OCI-M1 (cell line): ENCODE measurements around the gene RPH3AL.
"Not testable (repeated sequence)": the region's sequence is repeated elsewhere in the genome, so short reads cannot be mapped to it uniquely, and the experiment has no call there.

Experiments
- DNase-seq: peaks from one replicate; lab custom pipeline; 2025; lab: John Stamatoyannopoulos, UW

Gene RPH3AL

DNA sequence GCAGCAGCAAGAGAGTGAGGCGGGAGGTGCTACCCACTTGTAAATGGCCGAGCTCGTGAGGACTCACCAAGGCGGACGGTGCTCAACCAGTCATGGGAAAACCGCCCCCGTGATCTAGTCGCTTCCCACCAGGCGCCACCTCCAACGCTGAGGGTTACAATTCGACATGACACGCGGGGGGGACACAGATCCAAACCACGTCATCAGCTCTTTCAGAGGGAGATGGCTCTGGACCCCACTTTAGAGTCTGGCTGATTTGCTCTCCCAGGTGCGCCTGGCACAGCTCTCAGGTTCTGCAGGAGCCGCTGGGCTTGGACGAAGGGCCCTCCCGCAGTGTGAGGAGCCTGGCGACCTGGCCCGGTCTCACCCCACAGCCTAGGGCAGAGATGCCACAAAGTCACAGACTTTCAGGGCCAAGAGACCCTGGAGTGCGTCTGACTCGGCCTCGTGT, 150.1 kb downstream of the RPH3AL start:
- DNase-seq = no peak

DNA sequence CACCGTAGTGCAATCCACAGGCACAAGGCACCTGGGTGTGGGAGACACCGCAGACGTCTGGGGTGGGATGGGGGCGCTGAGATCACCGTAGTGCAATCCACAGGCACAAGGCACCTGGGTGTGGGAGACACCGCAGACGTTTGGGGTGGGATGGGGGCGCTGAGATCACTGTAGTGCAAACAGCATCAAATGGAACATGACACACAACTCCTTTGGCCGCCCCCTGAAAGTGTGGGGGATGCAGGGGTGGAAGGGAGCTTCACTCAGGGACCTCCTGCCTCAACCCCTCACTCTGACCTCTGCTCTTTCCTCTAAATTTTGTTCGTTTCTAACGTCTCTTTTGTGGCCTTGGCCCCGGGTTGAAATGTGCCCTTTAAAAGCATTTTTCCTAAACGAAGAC, 150.9 kb downstream of the RPH3AL start:
- DNase-seq = not testable (repeated sequence)

DNA sequence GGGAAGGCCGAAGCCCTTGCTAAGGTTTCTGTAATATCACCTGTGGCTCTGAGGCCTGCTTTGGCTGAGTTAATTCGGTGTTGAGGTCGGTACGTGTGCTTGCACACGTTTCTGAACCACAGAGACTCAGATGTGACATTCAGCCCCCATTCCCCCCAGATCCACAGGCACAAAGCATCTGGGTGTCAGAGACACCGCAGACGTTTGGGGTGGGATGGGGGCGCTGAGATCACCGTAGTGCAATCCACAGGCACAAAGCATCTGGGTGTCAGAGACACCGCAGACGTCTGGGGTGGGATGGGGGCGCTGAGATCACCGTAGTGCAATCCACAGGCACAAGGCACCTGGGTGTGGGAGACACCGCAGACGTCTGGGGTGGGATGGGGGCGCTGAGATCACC, 151.3 kb downstream of the RPH3AL start:
- DNase-seq = not testable (repeated sequence)

- no peak for DNase-seq
Measured at GRCh38 chr17:200586-200985, 152.0 kb downstream of the RPH3AL start.

- no peak for DNase-seq
Measured at GRCh38 chr17:199806-200545, 152.6 kb downstream of the RPH3AL start.

- no peak for DNase-seq
Measured at GRCh38 chr17:199191-199604, 153.4 kb downstream of the RPH3AL start.

DNA sequence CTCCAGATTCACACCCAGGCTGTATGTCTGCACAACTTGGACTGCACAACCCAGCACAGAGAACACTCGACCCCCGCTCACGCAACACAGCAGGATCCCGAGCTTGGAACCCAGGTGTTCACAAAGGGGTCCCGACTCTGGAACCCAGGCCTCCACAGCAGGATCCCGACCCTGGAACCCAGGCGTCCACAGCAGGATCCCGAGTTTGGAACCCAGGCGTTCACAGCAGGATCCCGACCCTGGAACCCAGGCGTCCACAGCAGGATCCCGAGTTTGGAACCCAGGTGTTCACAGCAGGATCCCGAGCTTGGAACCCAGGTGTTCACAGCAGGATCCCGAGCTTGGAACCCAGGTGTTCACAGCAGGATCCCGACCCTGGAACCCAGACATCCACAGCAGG, 154.4 kb downstream of the RPH3AL start:
- not testable (repeated sequence) for DNase-seq

GRCh38 chr17:197352-197751, 155.3 kb downstream of the RPH3AL start:
- no peak for DNase-seq

DNA sequence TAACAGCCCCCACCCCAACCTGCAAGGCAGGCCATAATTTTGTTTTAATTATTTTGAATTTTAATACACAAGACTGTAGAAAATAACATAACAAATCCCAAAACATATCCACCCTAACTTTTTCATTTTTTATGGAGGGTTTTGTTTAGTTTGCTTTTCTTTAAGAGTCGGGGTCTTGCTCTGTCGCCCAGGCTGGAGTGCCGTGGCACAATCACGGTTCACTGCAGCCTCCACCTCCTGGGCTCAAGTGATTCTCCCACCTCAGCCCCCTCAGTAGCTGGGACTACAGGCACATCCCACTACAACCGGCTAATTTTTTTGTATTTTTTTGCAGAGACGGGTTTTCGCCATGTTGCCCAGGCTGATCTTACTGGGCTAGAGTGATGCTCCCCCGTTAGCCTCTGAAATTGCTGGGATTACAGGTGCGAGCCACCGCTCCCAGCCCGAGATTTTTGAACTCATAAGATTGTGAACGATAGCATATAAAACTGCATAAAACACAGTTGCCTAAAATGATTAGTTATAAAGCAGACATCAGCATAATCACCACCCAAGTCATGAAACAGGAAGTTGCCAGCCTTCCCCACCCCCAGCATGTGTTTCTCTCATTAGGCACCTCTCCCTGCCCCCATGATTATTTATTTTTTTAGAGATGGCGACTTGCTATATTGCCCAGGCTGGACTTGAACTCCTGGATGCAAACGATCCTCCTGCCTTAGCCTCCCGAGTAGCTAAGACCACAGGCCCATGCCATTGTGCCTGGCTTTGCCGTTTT, 157.6 kb downstream of the RPH3AL start:
- DNase-seq = no peak

DNA sequence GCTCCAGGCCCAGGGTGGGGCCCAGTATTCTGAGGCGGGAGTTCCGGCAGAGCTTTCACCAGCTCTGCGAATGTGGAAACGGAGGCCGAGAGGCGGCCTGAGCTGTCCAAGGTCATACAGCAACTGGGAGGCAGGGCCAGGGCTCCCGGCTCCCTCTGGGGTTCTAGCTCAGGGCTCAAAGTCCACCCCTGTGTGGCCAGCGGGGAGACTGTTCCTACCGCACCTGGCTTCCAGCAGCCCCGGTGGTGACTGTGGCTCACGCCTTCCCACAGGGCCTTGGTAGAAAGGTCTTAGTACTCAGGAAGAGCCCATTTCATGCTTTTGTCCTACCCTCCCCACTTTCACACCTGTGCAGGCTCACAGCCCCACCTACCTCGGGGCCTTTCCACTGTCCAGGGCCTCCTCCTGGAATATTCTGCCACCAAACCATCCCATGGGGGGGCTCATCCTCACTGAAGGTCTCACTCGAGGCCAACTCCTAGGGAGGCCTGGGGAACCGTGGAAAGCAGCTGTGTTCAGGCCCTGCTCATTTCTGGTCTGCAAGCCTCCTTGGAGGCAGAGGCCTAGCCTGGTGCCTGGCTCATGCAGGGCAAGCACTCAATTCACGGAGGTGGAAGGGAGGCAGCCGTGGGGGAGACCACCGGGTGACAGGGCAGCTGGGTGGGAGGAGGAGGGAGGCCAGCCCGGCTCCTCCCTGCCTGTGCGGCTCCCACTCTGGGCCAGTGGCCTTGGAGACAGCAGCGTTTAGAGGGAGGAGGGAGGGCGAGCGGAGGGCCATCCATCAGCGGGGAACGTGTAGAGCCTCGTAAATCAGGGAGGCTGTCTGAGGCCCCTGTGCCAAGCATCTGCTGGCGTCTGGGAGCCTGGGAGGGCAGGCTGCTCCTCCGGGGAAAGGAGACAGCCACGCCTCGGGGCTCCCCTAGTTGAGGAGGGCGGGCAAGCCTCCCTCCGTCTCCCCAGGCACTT, 158.5 kb downstream of the RPH3AL start:
- no peak for DNase-seq

- no peak for DNase-seq
Measured at GRCh38 chr17:193426-193810, 159.2 kb downstream of the RPH3AL start.

- no peak for DNase-seq
Measured at GRCh38 chr17:192666-193425, 159.8 kb downstream of the RPH3AL start.

- no peak for DNase-seq
Measured at GRCh38 chr17:189444-189843, 163.2 kb downstream of the RPH3AL start.

DNA sequence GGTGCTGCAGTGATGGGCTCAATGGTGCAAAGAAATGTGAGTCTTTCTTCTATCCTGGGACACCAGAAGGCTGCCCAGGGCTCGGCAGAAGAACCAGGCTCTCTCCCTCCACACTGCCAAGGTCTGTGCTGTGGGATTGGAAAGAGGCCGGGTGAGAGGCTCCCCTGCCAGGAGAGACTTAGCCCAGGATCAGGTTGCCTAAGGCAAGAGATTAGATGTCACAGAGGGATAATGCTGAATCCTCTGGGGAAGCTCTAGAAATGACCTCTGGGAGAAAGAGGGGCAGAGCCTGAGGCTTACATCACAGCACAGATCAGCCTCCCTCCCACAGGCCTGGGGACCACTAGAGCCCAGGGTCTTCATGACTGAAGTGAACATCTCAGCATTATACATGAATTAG, 165.5 kb downstream of the RPH3AL start:
- no peak for DNase-seq

- no peak for DNase-seq
Measured at GRCh38 chr17:185445-186138, 167.0 kb downstream of the RPH3AL start.

- no peak for DNase-seq
Measured at GRCh38 chr17:183021-183420, 169.6 kb downstream of the RPH3AL start.

GRCh38 chr17:182050-182751, 170.4 kb downstream of the RPH3AL start:
- no peak for DNase-seq

DNA sequence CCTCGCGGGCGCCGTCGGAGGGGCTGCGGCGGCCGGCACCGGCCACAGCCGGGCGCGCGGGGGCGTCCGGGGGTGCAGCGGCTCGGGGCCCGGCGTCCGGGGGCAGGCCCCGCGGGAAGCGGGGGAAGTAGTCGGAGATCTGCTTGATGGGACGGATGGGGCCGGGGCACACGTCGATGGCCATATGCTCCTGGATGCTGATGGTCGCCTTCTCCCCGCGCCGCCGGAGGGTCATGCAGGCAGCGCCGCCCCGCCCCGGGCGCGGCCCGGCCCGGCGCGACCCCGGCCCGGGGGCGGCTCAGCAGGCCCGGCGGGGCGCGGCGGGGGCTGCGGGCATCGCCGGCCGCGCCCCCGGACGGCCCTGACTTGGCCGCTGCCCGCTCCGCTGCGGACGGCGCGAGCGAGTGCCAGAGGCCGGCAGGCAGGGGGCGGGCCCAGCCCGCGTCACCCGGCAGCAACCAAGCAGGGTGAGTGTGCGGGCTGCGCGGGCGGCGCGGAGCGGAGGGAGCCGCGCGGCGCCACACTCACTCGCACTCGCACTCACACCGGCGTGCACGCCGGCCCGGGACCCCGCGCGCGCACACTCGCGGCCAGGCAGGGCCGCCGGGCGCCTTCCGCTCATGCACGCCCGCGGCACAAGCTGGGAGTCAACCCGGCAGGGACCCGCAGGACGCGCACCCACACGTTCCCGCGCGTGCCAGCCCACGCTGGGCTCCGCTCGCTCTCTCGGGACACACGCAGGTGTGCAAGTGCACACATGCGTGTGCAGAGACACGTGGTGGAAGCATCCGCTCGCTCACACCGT, 171.2 kb downstream of the RPH3AL start, which contains the start of gene DOC2B:
Gene DOC2B, minus strand, starts transcription at position 406 of the 805 bp plus-strand sequence. Its CDS starts 171 bp downstream, at position 235.
- no peak for DNase-seq
